Right lobe of liver (tissue), 4 donors: ENCODE data around the gene SIGLEC15.

ENCODE experiments used
- POLR2A ChIP-seq: fragments of 450-650 bp; IDR thresholded peaks from one replicate; pipeline ENCODE4 v1.6.1; 2017; ENCODE audit warnings: antibody characterized with exemption, mild to moderate bottlenecking
- TF ChIP-seq, protein P1 (sequence below), 4 donors: fragments of 200-600 bp in 3 of 4; fragments of 450-650 bp in 1 of 4; IDR thresholded peaks; one replicate each; pipeline versions ENCODE4 v1.5.1 to v1.8.0; 2016 to 2022; ENCODE audit warnings: antibody characterized with exemption in 4 of 4, mild to moderate bottlenecking in 2 of 4
- donor health status: DM: no; HTN: no; CAD: no.
- donor health status: DM: no; HTN: no; CAD: no.
- donor health status: DM: no; HTN: yes; CAD: no.

DNA sequence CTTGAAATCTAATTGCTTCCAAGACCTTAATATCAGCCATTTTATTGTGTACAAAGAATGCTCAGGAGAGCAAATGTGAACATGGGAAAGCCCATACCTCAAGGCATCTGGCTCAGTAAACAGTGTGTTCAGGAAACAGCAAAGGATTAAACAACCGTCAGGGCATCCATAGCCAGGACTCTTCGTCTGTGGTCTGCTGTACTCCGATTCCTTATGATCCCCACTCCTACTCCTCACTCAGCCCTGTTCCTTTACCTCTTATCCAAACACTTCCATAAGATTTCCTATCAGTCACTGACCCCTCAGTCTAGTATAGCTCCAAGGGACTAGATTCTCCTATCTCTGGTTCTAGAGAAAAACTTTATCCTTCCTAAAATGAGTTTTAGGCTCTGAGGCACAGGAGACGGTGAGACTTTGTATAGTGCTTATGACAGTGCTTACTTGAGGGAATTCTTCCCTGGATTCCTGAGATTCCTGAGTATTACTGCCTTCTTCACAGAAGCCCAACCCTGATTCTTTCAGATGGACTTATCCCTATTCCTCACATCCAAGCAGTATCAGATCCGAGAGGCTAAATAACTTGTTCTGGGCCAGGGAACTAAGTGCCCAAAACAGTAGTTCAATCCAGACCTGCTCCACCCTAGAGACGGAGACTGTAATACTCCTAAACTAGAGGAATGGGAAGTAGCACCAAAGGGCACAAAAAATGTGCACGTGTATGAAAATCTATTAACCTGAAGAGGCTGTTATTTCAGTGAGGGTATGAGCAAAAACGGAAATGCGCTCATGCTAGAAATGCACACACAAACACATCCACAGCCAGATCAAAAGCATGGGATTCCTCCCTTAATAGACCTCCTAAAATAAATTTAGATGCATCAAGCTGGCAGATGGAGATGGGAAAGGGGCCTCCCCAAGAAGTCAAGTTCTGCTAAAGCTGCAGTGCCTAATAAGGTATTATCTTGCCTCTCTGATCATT, 42.1 kb upstream of the SIGLEC15 start:
- TF ChIP-seq, protein P1, sequence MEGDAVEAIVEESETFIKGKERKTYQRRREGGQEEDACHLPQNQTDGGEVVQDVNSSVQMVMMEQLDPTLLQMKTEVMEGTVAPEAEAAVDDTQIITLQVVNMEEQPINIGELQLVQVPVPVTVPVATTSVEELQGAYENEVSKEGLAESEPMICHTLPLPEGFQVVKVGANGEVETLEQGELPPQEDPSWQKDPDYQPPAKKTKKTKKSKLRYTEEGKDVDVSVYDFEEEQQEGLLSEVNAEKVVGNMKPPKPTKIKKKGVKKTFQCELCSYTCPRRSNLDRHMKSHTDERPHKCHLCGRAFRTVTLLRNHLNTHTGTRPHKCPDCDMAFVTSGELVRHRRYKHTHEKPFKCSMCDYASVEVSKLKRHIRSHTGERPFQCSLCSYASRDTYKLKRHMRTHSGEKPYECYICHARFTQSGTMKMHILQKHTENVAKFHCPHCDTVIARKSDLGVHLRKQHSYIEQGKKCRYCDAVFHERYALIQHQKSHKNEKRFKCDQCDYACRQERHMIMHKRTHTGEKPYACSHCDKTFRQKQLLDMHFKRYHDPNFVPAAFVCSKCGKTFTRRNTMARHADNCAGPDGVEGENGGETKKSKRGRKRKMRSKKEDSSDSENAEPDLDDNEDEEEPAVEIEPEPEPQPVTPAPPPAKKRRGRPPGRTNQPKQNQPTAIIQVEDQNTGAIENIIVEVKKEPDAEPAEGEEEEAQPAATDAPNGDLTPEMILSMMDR (IDR thresholded peaks at IDR 0.05) = no peak
- TF ChIP-seq POLR2A = no peak
